Right kidney (tissue), 1 donor: ENCODE data around the gene FIGN.

Source experiments
- DNase-seq: peaks from one replicate; pipeline ENCODE4 v3.0.0-alpha.2; 2016

Gene FIGN

GRCh38 chr2:163741435-163741834 is 5.6 kb upstream of the FIGN start:
- no peak for DNase-seq

GRCh38 chr2:163737563-163737962 is 1.8 kb upstream of the FIGN start:
- DNase-seq, result no peak

- DNase-seq, result no peak
Measured at GRCh38 chr2:163737190-163737439, 1.3 kb upstream of the FIGN start.

GRCh38 chr2:163736433-163737189 is 803 bp upstream of the FIGN start:
- DNase-seq, result peak; percentile 94

- peak; percentile 59 for DNase-seq
Measured at GRCh38 chr2:163734881-163735684, 725 bp downstream of the FIGN start.

- no peak for DNase-seq
Measured at GRCh38 chr2:163734401-163734800, 1.4 kb downstream of the FIGN start.

- peak; percentile 16 for DNase-seq
Measured at GRCh38 chr2:163733956-163734355, 1.9 kb downstream of the FIGN start.

GRCh38 chr2:163733301-163733938 is 2.4 kb downstream of the FIGN start:
- peak; percentile 47 for DNase-seq

- peak; percentile 7 for DNase-seq
Measured at GRCh38 chr2:163732727-163733126, 3.1 kb downstream of the FIGN start.

GRCh38 chr2:163731735-163732134 is 4.1 kb downstream of the FIGN start:
- no peak for DNase-seq

- no peak for DNase-seq
Measured at GRCh38 chr2:163730556-163730955, 5.3 kb downstream of the FIGN start.

GRCh38 chr2:163729636-163730273 is 6.1 kb downstream of the FIGN start:
- no peak for DNase-seq

- DNase-seq, result no peak
Measured at GRCh38 chr2:163723881-163724280, 11.9 kb downstream of the FIGN start.

- no peak for DNase-seq
Measured at GRCh38 chr2:163723348-163723747, 12.5 kb downstream of the FIGN start.

- DNase-seq, result no peak
Measured at GRCh38 chr2:163719331-163719730, 16.5 kb downstream of the FIGN start.

GRCh38 chr2:163717993-163718680 is 17.7 kb downstream of the FIGN start:
- no peak for DNase-seq

- no peak for DNase-seq
Measured at GRCh38 chr2:163717515-163717914, 18.3 kb downstream of the FIGN start.

- DNase-seq, result no peak
Measured at GRCh38 chr2:163716101-163716500, 19.7 kb downstream of the FIGN start.

- DNase-seq, result no peak
Measured at GRCh38 chr2:163715668-163716067, 20.1 kb downstream of the FIGN start.

- DNase-seq, result no peak
Measured at GRCh38 chr2:163715199-163715598, 20.6 kb downstream of the FIGN start.

- DNase-seq, result peak; percentile 18
Measured at GRCh38 chr2:163713534-163714311, 22.1 kb downstream of the FIGN start.

- no peak for DNase-seq
Measured at GRCh38 chr2:163711699-163712098, 24.1 kb downstream of the FIGN start.
